Head of caudate nucleus (tissue), 42 donors: ENCODE data around the gene LSAMP.
"Not testable (repeated sequence)": the region's sequence is repeated elsewhere in the genome, so short reads cannot be mapped to it uniquely, and the experiment has no call there.

ENCODE experiments used
- DNase-seq, 42 donors: peaks; one replicate each; pipeline versions ENCODE4 v3.0.0 to v3.0.0-alpha.2; 2020 to 2021; ENCODE audit warnings: mixed read lengths in 7 of 42
- intact Hi-C: fragments of 100-400 bp; cut with DNase I; formaldehyde crosslinking; loops from one replicate; pipeline ENCODE4 v1.15.0; 2022

LSAMP gene

GRCh38 chr3:116263842-116264545 lies 181.3 kb downstream of the LSAMP start:
- no peak for DNase-seq
- intact Hi-C loops, result no loop called here

DNA sequence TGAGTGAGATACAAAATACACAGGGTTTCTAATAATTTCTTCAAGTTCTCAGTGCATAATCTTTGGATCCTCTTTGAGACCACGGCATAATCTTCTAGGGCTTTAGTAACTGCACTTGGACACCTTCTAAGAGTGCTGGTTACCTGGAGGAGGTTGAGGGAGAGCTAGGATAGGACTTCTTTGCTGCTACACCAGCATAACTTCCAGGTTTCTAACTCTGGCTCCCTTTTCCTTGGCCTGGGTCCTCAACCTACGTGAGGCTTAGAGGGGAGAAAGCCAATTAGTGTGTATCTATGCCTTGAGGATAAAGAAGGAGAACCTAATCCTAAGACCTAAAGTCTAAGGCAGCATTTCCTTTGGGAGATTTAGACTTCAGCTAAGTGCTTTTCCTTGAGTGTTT lies 184.8 kb downstream of the LSAMP start:
- intact Hi-C loops, result no loop called here
- no peak for DNase-seq

- DNase-seq, result no peak
- intact Hi-C loops, result no loop called here
Measured at GRCh38 chr3:116259984-116260383, 185.3 kb downstream of the LSAMP start.

DNA sequence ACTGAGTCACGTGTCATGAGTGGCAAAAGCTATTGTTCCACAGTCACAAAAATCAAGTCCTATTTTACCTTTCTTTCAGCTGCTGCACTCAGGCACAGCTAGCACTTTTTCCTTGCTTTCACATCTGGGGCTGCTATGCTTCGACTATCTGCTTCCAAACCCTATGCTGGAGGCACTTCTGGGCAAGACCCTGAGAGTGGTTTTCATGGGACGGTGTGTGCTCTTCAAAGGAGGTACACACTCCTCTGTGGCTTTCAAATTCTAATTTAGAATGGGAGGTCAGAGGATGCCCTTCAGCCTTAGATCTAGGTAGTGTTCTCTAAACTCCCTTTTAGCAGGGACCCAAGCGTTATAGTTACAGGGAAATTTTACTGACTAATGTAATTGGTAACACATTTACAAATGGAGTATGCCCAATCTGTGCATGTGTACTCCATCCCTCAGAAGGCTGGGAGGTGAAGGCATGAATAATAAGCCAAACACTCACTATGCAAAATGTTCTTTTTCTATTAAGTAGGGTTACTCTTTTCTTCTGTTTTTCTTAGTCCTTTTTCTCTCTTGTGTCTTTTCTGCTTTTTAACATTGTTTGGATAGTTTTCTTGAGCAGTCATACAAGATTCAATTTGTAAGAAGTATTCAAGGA lies 188.3 kb downstream of the LSAMP start:
- DNase-seq, result no peak
- intact Hi-C loops, result no loop called here

GRCh38 chr3:116254541-116254940 lies 190.7 kb downstream of the LSAMP start:
- intact Hi-C loops, result no loop called here
- no peak for DNase-seq

- no peak for DNase-seq
- intact Hi-C loops, result no loop called here
Measured at GRCh38 chr3:116253511-116253910, 191.8 kb downstream of the LSAMP start.

DNA sequence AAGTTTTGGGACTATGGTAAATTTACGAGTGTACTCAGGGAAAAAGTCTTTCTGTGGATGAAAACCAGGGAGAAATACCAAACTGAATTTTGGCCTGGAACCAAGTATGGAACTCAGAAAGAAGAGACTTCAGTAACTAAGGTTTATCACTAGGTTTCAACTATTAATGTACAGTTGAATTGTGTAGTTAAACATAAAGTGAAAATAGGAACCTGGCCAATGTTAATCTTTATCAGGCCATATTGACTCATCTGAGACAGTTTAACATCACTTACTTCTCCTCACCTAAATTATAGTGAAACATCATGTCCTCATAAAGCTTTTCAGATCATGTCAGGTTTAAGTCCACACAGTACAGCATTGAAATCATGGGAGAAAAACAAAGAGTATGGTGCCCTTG lies 197.7 kb downstream of the LSAMP start:
- DNase-seq, result no peak
- intact Hi-C loops, result no loop called here

- peak in 1 of 42 donors; percentile 9 for DNase-seq
- intact Hi-C loops, result no loop called here
Measured at GRCh38 chr3:116246406-116246980, 198.8 kb downstream of the LSAMP start.

DNA sequence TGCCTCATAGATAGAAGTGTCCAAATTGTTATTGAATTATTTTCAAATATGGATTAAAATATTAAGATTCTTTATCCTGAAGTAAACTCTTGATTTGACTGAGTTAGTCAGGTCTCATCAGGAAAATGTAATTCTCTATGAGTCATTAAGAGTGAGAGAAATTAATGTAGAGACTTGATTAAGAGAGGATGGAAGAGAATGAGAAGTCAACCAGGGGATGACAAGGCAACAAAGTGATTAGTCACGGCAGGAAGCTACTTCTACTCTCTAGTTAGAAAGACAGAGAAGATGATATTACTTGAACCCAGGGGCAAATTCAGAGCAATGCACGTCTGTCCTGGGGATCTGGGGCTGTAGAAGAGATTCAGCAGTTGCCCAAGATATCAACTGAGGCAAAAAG lies 202.5 kb downstream of the LSAMP start:
- DNase-seq, result no peak
- intact Hi-C loops, result no loop called here

- intact Hi-C loops, result no loop called here
- no peak for DNase-seq
Measured at GRCh38 chr3:116241677-116242076, 203.6 kb downstream of the LSAMP start.

DNA sequence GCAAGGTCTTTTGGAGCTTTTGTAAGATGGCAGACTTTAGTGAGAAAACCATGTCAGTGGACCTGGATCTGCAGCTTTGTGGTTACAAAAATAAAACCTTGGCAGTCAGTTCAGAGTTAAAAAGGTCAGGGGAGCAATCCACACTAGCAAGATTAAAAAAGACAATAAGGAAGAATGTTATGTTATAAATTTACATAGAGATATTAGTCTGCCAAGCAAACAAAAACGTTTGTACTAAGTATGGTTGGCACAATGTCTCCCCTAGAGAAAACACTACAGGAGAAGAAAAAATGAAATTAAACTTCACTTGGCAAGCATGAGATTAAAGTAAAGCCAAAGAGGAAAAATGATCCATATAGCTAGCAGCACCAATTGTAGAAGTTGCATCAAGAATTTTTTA lies 205.0 kb downstream of the LSAMP start:
- no peak for DNase-seq
- intact Hi-C loops, result no loop called here

GRCh38 chr3:116238846-116239565 lies 206.3 kb downstream of the LSAMP start:
- intact Hi-C loops, result no loop called here
- DNase-seq, result no peak

DNA sequence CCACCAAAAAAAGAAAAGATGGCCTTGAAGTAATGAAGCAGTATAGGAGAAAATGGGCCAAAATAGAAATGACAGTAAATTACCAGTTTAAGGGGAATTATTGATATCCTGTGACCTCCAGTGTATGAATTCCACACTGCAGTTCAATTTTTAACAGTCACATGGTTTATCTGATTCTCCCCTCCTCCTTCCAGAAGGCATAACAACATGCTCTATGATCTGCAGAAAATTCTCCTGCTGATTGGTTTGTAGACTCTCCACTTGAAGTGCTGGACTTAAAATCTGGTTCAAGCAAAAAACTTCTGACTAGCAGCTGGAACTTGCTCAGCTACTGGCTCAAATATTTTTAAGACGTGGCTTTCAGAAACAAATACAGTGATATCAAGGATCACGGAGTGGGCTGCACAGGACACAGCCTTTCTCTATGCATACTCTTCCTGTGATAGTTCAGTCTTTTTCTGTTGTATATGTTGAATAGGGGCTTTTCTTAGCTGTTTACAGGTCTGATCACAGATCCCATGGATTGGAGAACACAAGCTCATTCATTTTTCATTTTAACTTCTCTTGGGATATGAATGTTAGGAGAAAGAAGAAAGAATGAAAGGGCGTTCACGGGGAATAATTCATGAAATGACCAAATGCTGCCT lies 211.5 kb downstream of the LSAMP start:
- DNase-seq, result no peak
- intact Hi-C loops, result no loop called here

DNA sequence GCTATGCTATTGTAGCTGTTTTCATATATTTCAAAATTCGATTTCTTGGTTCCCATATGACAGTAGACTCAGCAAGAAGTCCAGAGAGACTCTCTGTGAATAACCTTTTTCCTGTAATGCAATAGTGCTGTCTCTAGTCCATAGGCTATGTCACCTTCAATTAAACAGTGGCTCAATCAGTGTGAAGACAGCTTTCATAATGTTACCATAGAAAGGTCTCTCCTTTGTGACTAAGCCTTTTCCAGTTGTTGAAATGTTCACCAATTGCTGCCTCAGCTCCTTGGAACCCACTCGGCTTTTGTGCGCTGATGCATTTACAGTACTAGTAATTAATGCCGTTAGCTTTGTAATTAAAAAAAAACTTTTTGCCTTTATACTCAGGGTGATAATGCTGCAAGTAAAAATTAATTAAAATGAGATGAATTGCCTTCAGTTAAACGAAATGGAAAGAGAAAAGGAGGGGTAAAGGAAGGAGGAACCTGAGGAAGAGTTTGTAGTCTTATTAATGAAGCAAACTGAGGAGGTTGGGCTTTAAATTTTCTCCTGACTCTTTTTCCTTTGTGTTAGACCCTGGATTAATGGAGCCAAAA lies 214.8 kb downstream of the LSAMP start:
- intact Hi-C loops, result no loop called here
- no peak for DNase-seq

GRCh38 chr3:116226266-116226665 lies 219.0 kb downstream of the LSAMP start:
- no peak for DNase-seq
- intact Hi-C loops, result no loop called here

DNA sequence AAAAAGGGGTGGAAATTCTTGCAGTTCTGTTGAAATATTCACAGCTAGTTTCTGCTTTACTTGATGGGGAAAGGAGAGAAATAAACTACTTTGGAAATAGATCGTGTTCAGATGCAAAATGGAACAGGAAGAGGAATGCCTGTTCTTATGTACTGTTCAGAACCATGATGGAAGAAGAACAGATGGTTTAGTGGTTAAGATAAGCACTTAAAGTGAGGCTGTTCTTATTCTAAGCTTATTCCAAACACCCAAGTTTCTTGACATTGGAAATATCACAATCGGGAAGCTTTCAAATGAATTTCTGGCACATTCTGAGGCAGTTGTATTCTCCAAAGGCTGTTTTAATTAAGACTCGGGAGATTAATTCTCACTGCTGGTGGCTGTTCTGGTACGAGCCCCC lies 228.5 kb downstream of the LSAMP start:
- DNase-seq, result no peak
- intact Hi-C loops, result no loop called here

DNA sequence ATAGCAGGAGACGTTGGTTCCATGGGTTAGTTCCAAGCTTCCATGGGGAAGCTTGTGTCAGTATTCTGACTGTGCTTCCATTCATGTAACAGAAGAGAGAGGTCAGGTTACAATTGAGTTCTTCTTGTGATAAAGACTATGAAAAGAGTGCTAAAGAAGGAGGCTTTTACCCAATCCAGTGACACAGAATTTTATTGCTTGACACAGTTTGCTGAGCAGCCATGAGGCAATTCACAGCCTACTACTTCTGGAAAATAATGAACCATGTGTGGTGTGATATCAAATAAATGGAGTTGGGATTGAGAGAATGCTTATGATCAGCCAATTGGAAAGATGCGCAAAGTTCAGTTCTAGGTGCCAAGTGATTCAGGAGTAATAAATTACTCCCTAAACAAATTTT lies 233.4 kb downstream of the LSAMP start:
- no peak for DNase-seq
- intact Hi-C loops, result no loop called here

GRCh38 chr3:116208830-116209229 lies 236.5 kb downstream of the LSAMP start:
- DNase-seq, intact Hi-C loops: not testable (repeated sequence)

GRCh38 chr3:116200956-116201690 lies 244.2 kb downstream of the LSAMP start:
- DNase-seq, result peak in 29 of 42 donors; percentile 4 to 53 (median 25)
- intact Hi-C loops, result no loop called here
